ENCODE measurements around the gene NMNAT3. TPM values are rescaled to one million over a fixed set of nuclear protein-coding genes. Genes with fewer than 3 reads are reported as not detected.

Gene NMNAT3
- total RNA-seq, 2 experiments from 2014 or later: 0.15 TPM; not detected in 1

GRCh38 chr3:139541532-139542288 is 136.1 kb downstream of the NMNAT3 start:
- POLR2A ChIA-PET: no interaction called here

GRCh38 chr3:139540651-139541531 is 136.9 kb downstream of the NMNAT3 start:
- H3K4me3 ChIP-seq (ENCODE audit: low read depth, low read length, poor library complexity, severe bottlenecking): no peak overlapping the region
- H3K36me3 ChIP-seq (ENCODE audit: insufficient read depth, low read length): no peaks in the 10 kb centered on the region
- no peaks in the 10 kb centered on the region for H3K9me2 ChIP-seq (ENCODE audit: insufficient read depth, low read length)
- no peak for TF ChIP-seq EZH2phosphoT487 (IDR thresholded peaks at IDR 0.05; ENCODE audit: borderline replicate concordance, low read depth, low read length)
- no peak for TF ChIP-seq CTCF (conservative IDR thresholded peaks at IDR 0.05; ENCODE audit: low read length)
- H4K20me1 ChIP-seq (ENCODE audit: insufficient read depth, low read length): no peaks in the 10 kb centered on the region
- ChIA-PET CTCF (ENCODE audit: unreplicated experiment) (no interaction called here), POLR2A (no interaction called here)
- no peaks in the 10 kb centered on the region for H3K4me1 ChIP-seq (ENCODE audit: insufficient read depth, low read length, poor library complexity, severe bottlenecking)
- H3K9me3 ChIP-seq (ENCODE audit: low read length): no peaks in the 10 kb centered on the region
- no peak for DNase-seq (ENCODE audit: low spot score)
- BruUV-seq (replicated peaks): no TSS peak
- no peaks in the 10 kb centered on the region for H3K79me2 ChIP-seq (ENCODE audit: insufficient read depth, low read depth, low read length)
- intact Hi-C loops (cut with micrococcal nuclease; ENCODE audit: unreplicated experiment): no loop called here
- no peak overlapping the region for H3K27ac ChIP-seq (ENCODE audit: low read depth, low read length, poor library complexity, severe bottlenecking)
- H3K4me2 ChIP-seq (ENCODE audit: low read length): no peak overlapping the region
- no peak overlapping the region for H2AFZ ChIP-seq (ENCODE audit: low read length)

More at GRCh38 chr3:139541532-139542288, 136.1 kb downstream of the NMNAT3 start:
- no peak for TF ChIP-seq CTCF (conservative IDR thresholded peaks at IDR 0.05; ENCODE audit: low read length)
- TF ChIP-seq EZH2phosphoT487 (IDR thresholded peaks at IDR 0.05; ENCODE audit: borderline replicate concordance, low read depth, low read length): no peak
- Histone ChIP-seq H2AFZ (ENCODE audit: low read length) (no peak overlapping the region), H3K27ac (ENCODE audit: low read depth, low read length, poor library complexity, severe bottlenecking) (no peak overlapping the region), H3K9me3 (ENCODE audit: low read length) (no peaks in the 10 kb centered on the region), H4K20me1 (ENCODE audit: insufficient read depth, low read length) (no peaks in the 10 kb centered on the region), H3K4me2 (ENCODE audit: low read length) (no peak overlapping the region), H3K4me3 (ENCODE audit: low read depth, low read length, poor library complexity, severe bottlenecking) (no peak overlapping the region), H3K36me3 (ENCODE audit: insufficient read depth, low read length) (no peaks in the 10 kb centered on the region), H3K9me2 (ENCODE audit: insufficient read depth, low read length) (no peaks in the 10 kb centered on the region), H3K79me2 (ENCODE audit: insufficient read depth, low read depth, low read length) (no peaks in the 10 kb centered on the region), H3K4me1 (ENCODE audit: insufficient read depth, low read length, poor library complexity, severe bottlenecking) (no peaks in the 10 kb centered on the region)
- DNase-seq (ENCODE audit: low spot score): no peak
- no TSS peak for BruUV-seq (replicated peaks)
- intact Hi-C loops (cut with micrococcal nuclease; ENCODE audit: unreplicated experiment): no loop called here
- CTCF ChIA-PET (ENCODE audit: unreplicated experiment): interaction anchor here (0.6 kb wide), 1 partner anchor 12 kb away, joined by 3 read pairs; no protein-coding TSS in a partner anchor
